Skin of body (tissue), 2 donors: Measurements from ENCODE around the gene ITGB2. TPM values are rescaled to one million over a fixed set of nuclear protein-coding genes. Genes with fewer than 3 reads are reported as not detected.

Experiments
- DNase-seq: peaks from one replicate; lab custom pipeline; 2025; lab: John Stamatoyannopoulos, UW
- total RNA-seq: library from RNA; depleted of rRNA; stranded (reverse); fragments of >200 nt; gene quantifications from one replicate; pipeline ENCODE4 v1.2.3, GENCODE V29; 2014

ITGB2 gene
- total RNA-seq, 1 donor from 2014 or later: 22.5 TPM

DNA sequence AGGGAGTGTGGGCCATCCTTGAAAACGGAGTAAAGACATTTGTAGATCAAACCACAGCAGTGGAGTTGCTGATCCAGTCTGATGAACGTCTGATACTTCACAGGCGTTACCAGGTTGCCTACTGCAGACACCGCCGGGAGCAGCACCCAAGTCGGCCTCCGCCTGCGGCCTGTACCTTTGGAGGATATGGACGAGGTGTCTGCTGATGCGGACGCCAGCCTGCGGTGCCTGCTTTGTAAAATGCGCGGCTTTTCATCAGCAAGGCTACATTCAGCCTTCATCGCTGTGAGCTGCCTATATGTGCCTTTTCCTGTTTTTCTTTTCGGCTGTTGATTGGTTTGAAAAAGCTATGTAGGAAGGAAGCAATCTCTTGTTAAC lies 35.1 kb upstream of the ITGB2 start:
- no peak for DNase-seq

DNA sequence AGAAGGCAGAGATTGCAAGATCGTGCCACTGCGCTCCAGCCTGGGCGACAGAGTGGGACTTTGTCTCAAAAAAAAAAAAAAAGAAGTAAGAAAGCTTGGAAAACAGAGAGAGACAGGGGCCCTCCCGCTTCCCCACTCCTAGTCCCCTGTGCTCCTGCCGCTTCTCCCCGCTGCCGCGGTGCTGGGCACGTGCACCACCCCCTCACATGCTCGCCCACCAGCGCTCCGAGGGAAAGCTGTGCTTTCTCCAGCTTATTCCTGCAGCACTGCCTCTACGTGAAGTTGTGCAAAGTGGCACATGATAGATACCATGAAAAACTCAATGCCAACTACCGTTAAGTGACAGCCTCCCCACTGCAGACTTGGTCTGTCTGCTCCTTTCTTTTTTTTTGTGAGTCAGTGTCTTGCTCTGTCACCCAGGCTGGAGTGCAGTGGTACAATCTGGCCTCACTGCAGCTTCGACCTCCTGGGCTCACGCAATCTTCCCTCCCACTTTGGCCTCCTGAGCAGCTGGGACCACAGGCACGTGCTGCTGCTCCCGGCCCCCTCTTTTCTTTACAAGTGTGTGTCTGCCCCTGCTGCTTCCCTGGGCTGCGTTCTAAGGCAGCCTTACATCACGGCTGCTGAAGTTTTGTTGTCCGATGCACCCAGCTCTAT lies 34.6 kb upstream of the ITGB2 start:
- no peak for DNase-seq

GRCh38 chr21:44954281-44954771 lies 33.6 kb upstream of the ITGB2 start:
- DNase-seq: no peak

DNA sequence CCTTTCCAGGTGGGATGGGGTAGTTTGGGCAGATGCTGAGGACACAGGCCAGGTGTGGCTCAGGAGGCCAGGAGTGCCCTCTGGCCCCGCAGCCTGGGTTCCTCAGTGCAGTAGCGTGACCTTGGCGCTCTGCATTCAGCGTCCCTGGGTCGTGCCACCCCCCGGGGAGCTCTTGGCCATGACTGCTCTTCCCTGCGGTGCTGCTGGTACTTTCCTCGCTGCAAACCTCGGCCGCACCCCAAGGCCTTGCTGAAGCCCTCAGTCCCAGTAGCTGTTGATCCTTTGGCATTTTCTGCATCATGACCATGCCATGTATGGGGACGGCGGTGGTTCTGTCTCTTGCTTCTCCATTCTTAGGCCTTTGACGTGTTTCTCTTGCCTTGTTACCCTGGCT lies 32.9 kb upstream of the ITGB2 start:
- DNase-seq: no peak

DNA sequence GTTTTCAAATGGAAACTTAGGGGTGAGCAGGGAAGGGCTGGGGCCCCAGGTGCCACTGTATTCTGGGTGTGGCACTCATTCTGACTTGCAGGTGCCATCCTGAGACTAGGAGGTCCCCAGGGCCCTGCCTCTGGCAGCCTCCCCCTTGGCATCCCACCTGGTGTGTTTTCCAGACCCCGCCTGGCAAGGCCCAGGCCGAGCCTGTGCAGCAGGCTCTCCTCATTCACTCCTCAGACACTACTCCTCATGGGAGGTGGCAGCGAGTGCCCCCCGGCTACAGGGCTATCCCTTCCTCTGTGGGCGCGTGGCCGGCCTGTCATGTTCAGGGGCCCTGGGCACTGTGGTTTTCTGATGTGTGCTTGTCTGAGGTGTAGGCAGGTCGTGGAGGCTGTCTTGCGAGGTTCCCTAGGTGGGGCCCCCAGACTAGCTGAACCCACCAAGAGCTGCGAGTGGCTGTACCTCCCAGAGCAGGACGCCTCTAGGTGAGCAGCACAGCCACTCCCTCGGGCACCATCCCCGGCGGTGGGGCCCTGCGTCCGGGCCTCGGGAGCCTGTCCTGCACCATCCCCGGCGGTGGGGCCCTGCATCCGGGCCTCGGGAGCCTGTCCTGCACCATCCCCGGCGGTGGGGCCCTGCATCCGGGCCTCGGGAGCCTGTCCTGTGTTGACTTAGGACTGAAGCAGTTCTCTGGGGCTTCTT lies 32.4 kb upstream of the ITGB2 start:
- DNase-seq: no peak

DNA sequence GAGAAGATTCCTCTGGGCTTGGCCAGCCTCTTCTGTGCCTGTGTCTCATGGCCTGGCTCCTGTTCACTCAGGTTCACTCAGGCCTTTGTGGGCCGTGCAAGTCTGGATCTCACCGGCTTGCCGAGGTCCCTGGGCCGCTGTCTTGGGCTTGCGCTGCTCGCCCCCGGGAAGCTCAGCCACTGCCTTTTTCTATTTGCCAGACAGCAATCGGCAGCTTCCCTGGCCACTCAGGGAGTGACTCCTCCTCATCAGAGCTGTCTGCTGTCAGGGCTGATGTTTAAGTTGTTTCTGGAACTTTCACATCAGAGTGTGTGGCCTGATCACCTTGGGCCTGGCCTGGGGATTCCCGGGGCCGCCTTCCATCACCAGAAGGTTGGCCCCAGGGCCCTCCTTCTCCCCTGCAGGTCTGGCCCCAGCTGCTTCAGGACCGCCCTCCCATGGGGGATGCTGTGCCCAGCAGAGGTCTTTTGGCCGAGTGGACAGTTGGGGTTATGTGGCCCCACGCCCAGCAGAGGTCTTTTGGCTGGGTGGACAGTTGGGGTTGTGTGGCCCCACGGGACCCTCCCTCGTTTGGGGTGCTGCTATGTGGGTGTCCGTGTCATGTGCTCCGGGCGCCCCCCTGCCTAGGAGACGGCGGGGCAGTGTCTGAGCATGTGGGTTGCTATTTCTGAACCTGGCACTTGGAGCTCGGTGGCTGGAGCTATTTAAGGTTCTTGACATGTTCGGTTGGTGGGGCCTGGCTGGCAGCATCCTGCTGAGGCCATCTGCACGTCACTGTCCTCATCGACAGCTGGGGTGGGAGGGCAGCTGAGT lies 31.6 kb upstream of the ITGB2 start:
- DNase-seq: no peak

DNA sequence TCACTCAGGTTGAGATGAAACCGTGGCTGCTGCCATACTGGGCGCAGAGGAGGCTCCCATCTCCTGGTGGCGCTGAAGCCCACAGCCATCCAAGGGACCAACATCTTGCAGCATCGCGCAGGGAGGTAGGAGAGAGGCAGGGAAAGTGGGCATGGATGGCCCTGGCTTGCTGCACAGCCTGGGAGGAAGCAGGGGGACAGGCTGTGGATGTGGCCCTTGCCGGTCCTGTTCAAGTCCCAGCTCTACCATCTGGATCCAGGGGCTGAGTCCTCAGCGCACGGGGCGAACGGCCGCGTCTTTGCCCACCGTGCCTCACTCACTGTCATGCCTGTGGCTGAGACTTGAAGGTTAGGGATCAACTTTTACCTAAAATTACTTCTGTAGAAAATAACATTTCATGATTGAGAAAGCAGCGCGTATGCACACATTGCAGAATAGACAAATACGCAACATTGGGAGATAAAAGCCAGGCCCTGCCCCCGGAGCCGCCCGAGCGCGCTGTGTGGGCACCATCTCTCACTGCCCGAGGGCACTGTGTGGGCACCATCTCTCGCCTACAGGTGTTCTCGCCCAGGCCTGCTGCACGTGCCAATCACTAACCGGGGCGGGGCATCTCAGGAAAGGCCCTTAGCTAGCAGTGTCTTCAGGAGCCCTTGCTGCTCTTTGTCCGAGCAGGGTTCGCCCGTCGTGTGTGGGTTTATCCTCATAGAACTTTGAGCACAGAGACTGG lies 30.7 kb upstream of the ITGB2 start:
- no peak for DNase-seq

DNA sequence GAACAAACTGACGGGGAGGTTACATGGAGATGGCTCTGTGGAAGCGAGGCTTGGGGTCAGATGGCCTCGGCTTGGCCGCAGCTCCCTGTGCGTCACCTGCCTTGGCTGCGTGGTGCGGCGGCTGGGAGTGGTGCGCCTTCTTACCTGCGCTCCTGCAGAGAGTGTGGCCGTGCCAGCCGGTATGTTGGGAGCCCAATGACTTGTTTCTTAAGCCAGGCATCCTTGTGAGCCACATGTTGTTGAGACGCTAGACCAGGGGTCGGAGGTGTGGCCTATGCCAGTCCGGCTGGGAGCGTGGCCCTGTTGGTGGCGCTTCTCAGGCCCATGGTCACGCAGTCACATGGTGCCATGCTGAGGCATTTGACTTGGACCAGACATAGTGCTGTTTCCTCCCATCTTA lies 29.7 kb upstream of the ITGB2 start:
- DNase-seq: no peak

GRCh38 chr21:44949779-44950198 lies 29.1 kb upstream of the ITGB2 start:
- peak; percentile 22 for DNase-seq

DNA sequence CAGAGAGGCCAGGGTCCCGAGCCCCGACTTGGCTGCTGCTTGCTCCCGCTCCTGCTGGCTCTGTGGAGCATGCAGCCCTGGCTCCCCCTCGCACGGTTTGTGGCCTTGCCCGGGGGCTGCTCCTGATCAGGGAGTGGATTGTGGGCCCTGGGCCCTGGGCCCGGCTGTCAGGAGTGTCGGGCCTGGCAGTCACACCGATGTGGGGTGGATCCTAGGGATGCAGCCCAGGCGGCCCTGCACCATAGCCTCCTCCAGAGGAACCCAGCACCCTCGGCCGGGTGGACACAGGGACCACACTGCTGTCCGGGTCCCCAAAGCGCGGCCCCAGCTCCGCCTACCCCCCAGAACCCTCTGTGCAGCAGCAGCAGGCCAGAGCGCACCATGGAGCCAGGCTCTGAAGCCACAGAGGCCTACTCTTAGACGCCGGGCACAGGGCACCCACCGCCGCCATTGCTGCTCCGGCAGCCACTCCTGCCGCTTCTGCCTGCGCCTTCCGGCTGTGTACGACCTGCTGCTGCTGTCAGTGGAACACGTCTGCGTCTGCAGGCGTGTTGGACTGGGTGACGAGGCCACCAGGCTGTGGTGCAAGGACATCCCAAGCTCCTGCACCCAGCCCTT lies 28.6 kb upstream of the ITGB2 start:
- no peak for DNase-seq

GRCh38 chr21:44948426-44949120 lies 27.9 kb upstream of the ITGB2 start:
- DNase-seq: no peak

DNA sequence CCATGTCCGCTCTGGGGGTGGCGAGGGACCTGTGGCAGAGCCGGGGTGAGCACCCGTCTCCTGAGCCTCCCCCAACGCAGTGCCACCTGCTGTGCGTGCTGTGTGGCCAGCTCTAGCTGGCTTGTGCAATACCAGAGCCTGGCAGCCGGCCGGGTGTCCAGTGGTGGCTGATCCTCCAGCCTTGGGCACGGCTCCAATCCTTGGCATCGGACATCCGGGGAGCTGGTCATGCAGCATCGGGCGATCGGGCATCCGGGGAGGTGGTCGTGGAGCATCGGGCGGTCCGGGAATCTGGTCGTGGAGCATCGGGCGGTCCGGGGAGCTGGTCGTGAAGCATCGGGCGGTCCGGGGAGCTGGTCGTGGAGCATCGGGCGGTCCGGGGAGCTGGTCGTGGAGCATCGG lies 27.2 kb upstream of the ITGB2 start:
- DNase-seq: no peak

DNA sequence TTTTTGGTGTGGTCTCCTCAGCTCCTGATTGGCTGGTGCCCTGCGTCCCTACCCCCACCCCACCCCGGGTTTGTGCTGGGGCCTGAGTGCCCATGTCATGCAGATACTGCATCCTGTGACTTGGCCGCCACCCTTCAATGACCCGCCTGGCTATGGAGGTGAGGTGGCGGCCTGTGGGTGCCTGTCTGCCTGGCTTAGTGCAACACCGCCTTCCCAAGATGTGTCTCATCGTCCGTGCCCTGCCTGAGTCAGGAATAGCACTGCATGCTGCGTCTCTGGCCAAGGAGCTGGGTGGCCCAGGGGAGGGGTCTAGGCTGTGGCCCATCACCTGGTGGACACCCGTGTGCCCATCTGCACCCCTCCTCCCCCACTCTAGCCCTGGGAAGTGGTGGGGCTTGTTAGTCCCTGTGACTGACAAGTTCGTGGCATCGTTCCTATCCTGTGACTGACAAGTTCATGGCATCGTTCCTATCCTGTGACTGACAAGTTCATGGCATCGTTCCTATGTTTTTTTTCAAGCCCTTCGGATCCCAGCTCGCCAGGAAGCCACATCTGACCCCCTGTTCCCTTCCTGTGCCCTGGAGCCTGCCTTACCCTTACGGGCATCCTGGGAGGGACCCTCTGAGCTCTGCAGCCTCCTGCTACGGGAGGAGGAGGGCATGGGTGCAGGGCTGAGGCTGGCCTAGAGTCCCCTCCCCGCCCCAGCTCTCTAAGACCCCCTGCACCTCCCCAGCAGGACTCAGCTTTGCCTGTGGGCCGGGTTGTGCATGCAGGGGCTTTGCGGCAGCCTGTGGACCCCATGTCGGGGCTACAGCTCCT lies 26.6 kb upstream of the ITGB2 start:
- no peak for DNase-seq

- DNase-seq: no peak
Measured at GRCh38 chr21:44946254-44947041, 25.7 kb upstream of the ITGB2 start.

- DNase-seq: no peak
Measured at GRCh38 chr21:44944596-44944995, 23.9 kb upstream of the ITGB2 start.

DNA sequence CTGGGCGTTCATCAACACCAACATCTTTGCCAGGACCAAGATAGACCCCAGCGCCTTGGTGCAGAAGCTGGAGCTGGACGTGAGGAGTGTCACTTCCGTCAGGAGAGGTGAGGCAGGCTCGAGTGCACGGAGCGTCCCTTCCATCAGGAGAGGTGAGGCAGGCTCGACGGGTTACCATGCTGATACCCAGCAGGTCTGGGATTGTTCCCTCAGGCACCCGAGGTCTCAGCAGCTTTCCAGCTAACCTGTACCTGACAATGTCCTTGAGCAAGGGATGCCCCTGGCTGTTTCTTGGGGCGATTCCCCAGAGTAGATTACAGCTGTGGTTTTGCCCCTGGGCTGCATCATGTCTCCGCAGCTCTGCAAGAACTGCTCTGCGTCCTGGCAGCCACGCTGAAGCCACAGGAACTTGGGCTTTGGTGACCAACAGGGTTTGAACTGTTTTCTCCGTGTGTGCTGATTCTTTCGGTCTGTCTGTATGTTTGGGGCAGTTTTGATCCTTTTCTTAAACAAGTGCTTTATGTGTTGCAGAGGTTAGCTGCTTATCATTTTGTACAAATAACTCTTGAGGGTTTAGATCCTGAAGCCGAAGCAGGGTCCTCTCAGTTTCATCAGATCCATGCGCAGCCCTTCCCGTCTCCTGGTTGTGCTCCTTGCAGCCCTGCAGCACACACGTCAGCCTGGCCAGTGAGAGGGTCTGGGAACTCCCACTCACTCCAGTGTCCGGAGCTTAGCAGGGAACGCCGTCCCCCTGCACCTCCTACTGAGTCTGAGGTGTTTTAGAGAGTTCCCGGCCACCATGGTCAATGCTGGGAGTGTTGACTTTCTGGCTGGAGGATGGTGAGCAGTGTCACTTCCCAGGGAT lies 23.2 kb upstream of the ITGB2 start:
- no peak for DNase-seq

- no peak for DNase-seq
Measured at GRCh38 chr21:44943005-44943685, 22.4 kb upstream of the ITGB2 start.
